Gastroesophageal sphincter (tissue), 4 donors: ENCODE data around the gene HECTD4. TPM values are rescaled to one million over a fixed set of nuclear protein-coding genes. Genes with fewer than 3 reads are reported as not detected.

Experiments used
- ATAC-seq: fragments of 150-250 bp; one replicate; pipeline ENCODE4 v1.9.1; 2016; ENCODE audit warnings: mild to moderate bottlenecking, moderate library complexity
- H3K27ac ChIP-seq, 4 donors: fragments of 200-600 bp; sonication (generic) in 3 of 4; 1 replicate in 3 of 4; 2 replicates in 1 of 4; pipeline ENCODE4 v1.5.1; 2016 to 2019
- H3K27me3 ChIP-seq: fragments of 200-600 bp; sonication (generic); one replicate; pipeline ENCODE4 v1.5.1; 2019
- H3K36me3 ChIP-seq, 2 donors: fragments of 200-600 bp; sonication (generic); one replicate each; pipeline ENCODE4 v1.5.1; 2019; ENCODE audit warnings: control low read depth in 1 of 2
- H3K4me1 ChIP-seq, 3 donors: fragments of 200-600 bp; sonication (generic); 1 replicate in 2 of 3; 2 replicates in 1 of 3; pipeline ENCODE4 v1.5.1; 2016 to 2019; ENCODE audit warnings: control low read depth in 2 of 3
- H3K4me3 ChIP-seq, 2 donors: fragments of 200-600 bp; sonication (generic); one replicate each; pipeline ENCODE4 v1.5.1; 2019; ENCODE audit warnings: mild to moderate bottlenecking in 1 of 2, moderate library complexity in 1 of 2
- H3K9me3 ChIP-seq, 3 donors: fragments of 200-600 bp; sonication (generic); one replicate each; pipeline ENCODE4 v1.5.1; 2017 to 2019; ENCODE audit warnings: control low read depth in 2 of 3
- CTCF ChIP-seq, 4 experiments: fragments of 200-600 bp in 2 of 4; fragments of 450-650 bp in 2 of 4; sonication (generic) in 1 of 4; IDR thresholded peaks; one replicate each; pipeline ENCODE4 v1.5.1; 2017 to 2019; ENCODE audit warnings: antibody characterized with exemption in 4 of 4, mild to moderate bottlenecking in 2 of 4, moderate library complexity in 2 of 4
- EP300 ChIP-seq: sonication (generic); formaldehyde crosslinking; IDR thresholded peaks from one replicate; pipeline ENCODE4 v1.6.1; 2017; ENCODE audit warnings: antibody characterized with exemption, mild to moderate bottlenecking
- POLR2A ChIP-seq, 2 donors: fragments of 450-650 bp; IDR thresholded peaks; one replicate each; pipeline ENCODE4 v1.6.1; 2017; ENCODE audit warnings: antibody characterized with exemption in 2 of 2, mild to moderate bottlenecking in 2 of 2, moderate library complexity in 1 of 2
- POLR2AphosphoS5 ChIP-seq: sonication (generic); formaldehyde crosslinking; IDR thresholded peaks from one replicate; pipeline ENCODE4 v1.6.1; 2017; ENCODE audit warnings: antibody characterized with exemption
- WGBS, 2 donors: methylation state at CpG; one replicate each; pipeline ENCODE4 v1.1.5; 2018; ENCODE audit warnings: low coverage in 1 of 2; 5-methylcytosine and 5-hydroxymethylcytosine counted together
- total RNA-seq, 4 donors: library from RNA; depleted of rRNA; stranded (reverse); fragments of >200 nt; gene quantifications; one replicate each; pipeline ENCODE4 v1.1.0, GENCODE V29; 2016

The HECTD4 gene
- total RNA-seq, 4 donors from 2014 or later = 23.1 to 56.8 (median 42.3) TPM

GRCh38 chr12:112305951-112306350 lies 76.3 kb downstream of the HECTD4 start:
- H3K4me3 ChIP-seq = no peak overlapping the region

GRCh38 chr12:112304436-112304835 lies 77.8 kb downstream of the HECTD4 start:
- 80 to 100% methylated on average over 1 to 4 of the region's 4 CpGs for WGBS, 2 donors
- H3K9me3 ChIP-seq = no peaks in the 10 kb centered on the region
- H3K27ac ChIP-seq = no peak overlapping the region
- no peak overlapping the region for H3K4me3 ChIP-seq
- TF ChIP-seq CTCF (IDR thresholded peaks at IDR 0.05) = no peak
- H3K4me1 ChIP-seq = peaks cover 0 to 23% (median 0%) of the 10 kb centered on the region in 3 donors
- ATAC-seq = no peak
- no peaks in the 10 kb centered on the region for H3K27me3 ChIP-seq
- H3K36me3 ChIP-seq = peaks cover 0 to 45% of the 10 kb centered on the region in 2 donors

More at GRCh38 chr12:112305951-112306350, 76.3 kb downstream of the HECTD4 start:
- TF ChIP-seq CTCF (IDR thresholded peaks at IDR 0.05) = no peak
- no peak for TF ChIP-seq EP300
- no peak for TF ChIP-seq POLR2A (IDR thresholded peaks at IDR 0.05)
- TF ChIP-seq POLR2AphosphoS5 = no peak
- Histone ChIP-seq H3K9me3 (no peaks in the 10 kb centered on the region), H3K27me3 (no peaks in the 10 kb centered on the region), H3K4me1 (peaks cover 0 to 23% (median 0%) of the 10 kb centered on the region in 3 donors), H3K36me3 (peaks cover 0 to 40% of the 10 kb centered on the region in 2 donors), H3K27ac (no peak overlapping the region)
- no peak for ATAC-seq
- 97 to 100% methylated on average over 3 of the region's 3 CpGs for WGBS, 2 donors

- 85 to 100% methylated on average over 1 to 2 of the region's 2 CpGs for WGBS, 2 donors
- ATAC-seq = no peak
- Histone ChIP-seq H3K4me1 (peaks cover 0 to 21% (median 0%) of the 10 kb centered on the region in 3 donors), H3K36me3 (peaks cover 0 to 42% of the 10 kb centered on the region in 2 donors), H3K4me3 (no peak overlapping the region), H3K27me3 (no peaks in the 10 kb centered on the region), H3K9me3 (no peaks in the 10 kb centered on the region), H3K27ac (no peak overlapping the region)
- TF ChIP-seq POLR2AphosphoS5 = no peak
These were observed 78.4 kb downstream of the HECTD4 start for GRCh38 chr12:112303799-112304198.

GRCh38 chr12:112303004-112303403 lies 79.2 kb downstream of the HECTD4 start:
- H3K27me3 ChIP-seq = no peaks in the 10 kb centered on the region
- peaks cover 0 to 43% of the 10 kb centered on the region in 2 donors for H3K36me3 ChIP-seq
- peaks cover 0 to 15% (median 0%) of the 10 kb centered on the region in 3 donors for H3K4me1 ChIP-seq
- TF ChIP-seq EP300 (no peak), POLR2A (IDR thresholded peaks at IDR 0.05) (no peak), CTCF (IDR thresholded peaks at IDR 0.05) (no peak), POLR2AphosphoS5 (no peak)
- no peak for ATAC-seq
- H3K9me3 ChIP-seq = no peaks in the 10 kb centered on the region
- no peak overlapping the region for H3K27ac ChIP-seq
- WGBS, 2 donors = 52 to 63% methylated on average over 3 of the region's 3 CpGs
- no peak overlapping the region for H3K4me3 ChIP-seq

- Histone ChIP-seq H3K9me3 (no peaks in the 10 kb centered on the region), H3K27me3 (no peaks in the 10 kb centered on the region), H3K27ac (no peak overlapping the region), H3K4me3 (no peak overlapping the region), H3K4me1 (no peaks in the 10 kb centered on the region), H3K36me3 (peaks cover 0 to 55% of the 10 kb centered on the region in 2 donors)
- ATAC-seq = no peak
- TF ChIP-seq POLR2A (IDR thresholded peaks at IDR 0.05) (no peak), POLR2AphosphoS5 (no peak), EP300 (no peak), CTCF (IDR thresholded peaks at IDR 0.05) (no peak)
- WGBS, 2 donors = 76 to 78% methylated on average over 2 to 3 of the region's 3 CpGs
These were observed 82.5 kb downstream of the HECTD4 start for GRCh38 chr12:112299704-112300103.
